Thyroid gland (tissue), 4 donors: ENCODE results near the gene PRSS36. TPM values are rescaled to one million over a fixed set of nuclear protein-coding genes. Genes with fewer than 3 reads are reported as not detected.
"Not testable (repeated sequence)": the region's sequence is repeated elsewhere in the genome, so short reads cannot be mapped to it uniquely, and the experiment has no call there.

Experiments used
- DNase-seq, 2 donors: peaks; one replicate each; pipeline ENCODE4 v3.0.0-alpha.2; 2019
- H3K27ac ChIP-seq, 3 donors: fragments of 200-600 bp; sonication (generic); 1 replicate in 2 of 3; 2 replicates in 1 of 3; pipeline ENCODE4 v1.5.1; 2016 to 2019; ENCODE audit warnings: mild to moderate bottlenecking in 1 of 3, moderate library complexity in 1 of 3
- H3K27me3 ChIP-seq: fragments of 200-600 bp; sonication (generic); one replicate; pipeline ENCODE4 v1.5.1; 2019
- H3K36me3 ChIP-seq, 2 donors: fragments of 200-600 bp; sonication (generic); one replicate each; pipeline ENCODE4 v1.5.1; 2016 to 2019
- H3K4me1 ChIP-seq, 2 donors: fragments of 200-600 bp; sonication (generic); one replicate each; pipeline ENCODE4 v1.5.1; 2017 to 2019
- H3K4me3 ChIP-seq, 3 donors: fragments of 200-600 bp; sonication (generic); replicated peaks in 1 of 3; 1 replicate in 2 of 3; 2 replicates in 1 of 3; pipeline ENCODE4 v1.5.1; 2016; ENCODE audit warnings: mild to moderate bottlenecking in 1 of 3
- H3K9me3 ChIP-seq: fragments of 200-600 bp; sonication (generic); one replicate; pipeline ENCODE4 v1.5.1; 2017
- POLR2A ChIP-seq, 2 donors: fragments of 450-650 bp; IDR thresholded peaks; one replicate each; pipeline ENCODE4 v1.6.1; 2017; ENCODE audit warnings: antibody characterized with exemption in 2 of 2, mild to moderate bottlenecking in 2 of 2, moderate library complexity in 1 of 2
- WGBS, 2 donors: methylation state at CpG; one replicate each; pipeline ENCODE4 v1.1.5; 2017; 5-methylcytosine and 5-hydroxymethylcytosine counted together
- intact Hi-C: fragments of 100-400 bp; cut with DNase I; formaldehyde crosslinking; loops from one replicate; pipeline ENCODE4 v1.15.1; 2023
- total RNA-seq, 4 donors: library from RNA; depleted of rRNA; stranded (reverse); fragments of >200 nt; gene quantifications; one replicate each; pipeline ENCODE4 v1.2.3, GENCODE V29; 2016
- TF ChIP-seq, protein P1 (sequence below), 6 experiments: fragments of 200-600 bp in 3 of 6; fragments of 450-650 bp in 3 of 6; sonication (generic) in 3 of 6; IDR thresholded peaks; one replicate each; pipeline ENCODE4 v1.5.1; 2016 to 2019; ENCODE audit warnings: antibody characterized with exemption in 6 of 6, mild to moderate bottlenecking in 2 of 6, inconsistent platforms in 1 of 6, moderate library complexity in 1 of 6

PRSS36 gene
- total RNA-seq, 4 donors from 2014 or later: 1.4 to 6.6 (median 3.0) TPM

DNA sequence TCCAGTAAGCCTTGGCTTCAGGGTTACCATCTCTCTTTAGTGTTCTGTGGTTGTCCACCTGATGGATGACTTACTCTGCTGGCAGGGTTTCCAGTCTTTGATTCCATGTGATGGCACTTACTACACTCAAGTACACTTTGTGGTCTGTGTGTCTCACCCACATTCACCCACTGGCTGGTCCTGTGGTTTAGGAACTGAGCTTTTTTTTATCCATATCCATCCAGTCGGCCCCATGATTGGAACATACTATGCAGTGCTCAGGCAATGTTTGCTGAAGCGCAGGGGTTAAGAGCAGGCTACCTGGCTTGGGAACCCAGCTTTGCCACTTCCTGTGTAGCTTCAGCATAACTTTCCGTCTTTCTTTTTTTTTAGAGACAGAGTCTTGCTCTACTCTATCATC lies 27.3 kb upstream of the PRSS36 start:
- intact Hi-C loops: loop anchor here (10.0 kb wide), 1 partner anchor 82 kb away; the partner anchor contains the start of gene VKORC1
- 54 to 60% methylated on average over 3 of the region's 3 CpGs for WGBS, 2 donors
- no peak overlapping the region for H3K4me3 ChIP-seq
- no peaks in the 10 kb centered on the region for H3K36me3 ChIP-seq
- no peak for DNase-seq
- no peak overlapping the region for H3K27ac ChIP-seq
- TF ChIP-seq POLR2A (IDR thresholded peaks at IDR 0.05): no peak
- TF ChIP-seq, protein P1, sequence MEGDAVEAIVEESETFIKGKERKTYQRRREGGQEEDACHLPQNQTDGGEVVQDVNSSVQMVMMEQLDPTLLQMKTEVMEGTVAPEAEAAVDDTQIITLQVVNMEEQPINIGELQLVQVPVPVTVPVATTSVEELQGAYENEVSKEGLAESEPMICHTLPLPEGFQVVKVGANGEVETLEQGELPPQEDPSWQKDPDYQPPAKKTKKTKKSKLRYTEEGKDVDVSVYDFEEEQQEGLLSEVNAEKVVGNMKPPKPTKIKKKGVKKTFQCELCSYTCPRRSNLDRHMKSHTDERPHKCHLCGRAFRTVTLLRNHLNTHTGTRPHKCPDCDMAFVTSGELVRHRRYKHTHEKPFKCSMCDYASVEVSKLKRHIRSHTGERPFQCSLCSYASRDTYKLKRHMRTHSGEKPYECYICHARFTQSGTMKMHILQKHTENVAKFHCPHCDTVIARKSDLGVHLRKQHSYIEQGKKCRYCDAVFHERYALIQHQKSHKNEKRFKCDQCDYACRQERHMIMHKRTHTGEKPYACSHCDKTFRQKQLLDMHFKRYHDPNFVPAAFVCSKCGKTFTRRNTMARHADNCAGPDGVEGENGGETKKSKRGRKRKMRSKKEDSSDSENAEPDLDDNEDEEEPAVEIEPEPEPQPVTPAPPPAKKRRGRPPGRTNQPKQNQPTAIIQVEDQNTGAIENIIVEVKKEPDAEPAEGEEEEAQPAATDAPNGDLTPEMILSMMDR (IDR thresholded peaks at IDR 0.05): no peak
- H3K9me3 ChIP-seq: no peaks in the 10 kb centered on the region
- peaks cover 10 to 19% of the 10 kb centered on the region in 2 donors for H3K4me1 ChIP-seq
- no peaks in the 10 kb centered on the region for H3K27me3 ChIP-seq

DNA sequence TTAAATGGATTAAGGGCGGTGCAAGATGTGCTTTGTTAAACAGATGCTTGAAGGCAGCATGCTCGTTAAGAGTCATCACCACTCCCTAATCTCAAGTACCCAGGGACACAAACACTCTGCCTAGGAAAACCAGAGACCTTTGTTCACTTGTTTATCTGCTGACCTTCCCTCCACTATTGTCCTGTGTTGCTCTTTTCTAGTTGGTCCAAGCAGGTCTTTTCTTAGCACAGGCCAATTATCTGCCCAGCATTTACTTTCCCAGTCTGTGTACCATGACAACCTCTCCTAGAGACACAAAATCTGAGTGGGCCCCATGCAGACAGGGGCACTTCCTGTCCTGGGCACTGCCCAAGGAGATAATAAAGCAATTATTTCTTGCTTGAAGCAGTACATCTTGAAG lies 20.2 kb upstream of the PRSS36 start:
- peak overlapping the region in 1 of 3 donors; percentile 49 for H3K27ac ChIP-seq
- H3K4me1 ChIP-seq, DNase-seq, H3K4me3 ChIP-seq, H3K27me3 ChIP-seq, H3K36me3 ChIP-seq, H3K9me3 ChIP-seq: not testable (repeated sequence)
- WGBS, 2 donors: 0% methylated on average over 1 of the region's 2 CpGs; no CpG with 5 or more reads in 1 of the 2 donors
- intact Hi-C loops: loop anchor here (10.0 kb wide), 1 partner anchor 75 kb away; the partner anchor contains the start of gene VKORC1

DNA sequence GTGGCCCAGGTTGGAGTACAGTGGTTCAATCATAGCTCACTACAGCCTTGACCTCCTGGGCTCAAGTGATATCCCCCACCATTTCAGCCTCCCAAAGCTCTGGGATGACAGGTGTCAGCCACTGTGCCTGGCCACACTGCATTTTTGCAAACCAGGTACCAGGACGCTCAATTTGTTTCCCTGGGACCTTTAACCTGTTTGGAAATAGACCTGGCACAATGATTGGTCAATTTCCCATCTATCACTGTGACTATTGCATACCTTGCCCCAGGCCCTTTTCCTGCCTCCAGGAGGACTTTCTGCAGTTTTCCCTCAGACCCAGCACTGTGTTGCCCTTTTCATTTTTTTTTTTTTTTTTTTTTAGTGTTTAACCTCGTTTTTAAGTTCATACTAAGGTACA lies 19.0 kb upstream of the PRSS36 start:
- no peaks in the 10 kb centered on the region for H3K27me3 ChIP-seq
- no peak for TF ChIP-seq POLR2A (IDR thresholded peaks at IDR 0.05)
- TF ChIP-seq, protein P1 (IDR thresholded peaks at IDR 0.05): no peak
- peaks cover 0 to 9% of the 10 kb centered on the region in 2 donors for H3K4me1 ChIP-seq
- H3K4me3 ChIP-seq: no peak overlapping the region
- H3K9me3 ChIP-seq: no peaks in the 10 kb centered on the region
- H3K36me3 ChIP-seq: no peaks in the 10 kb centered on the region
- 79 to 80% methylated on average over 2 of the region's 2 CpGs for WGBS, 2 donors
- no peak overlapping the region for H3K27ac ChIP-seq
- intact Hi-C loops: no loop called here
- no peak for DNase-seq

DNA sequence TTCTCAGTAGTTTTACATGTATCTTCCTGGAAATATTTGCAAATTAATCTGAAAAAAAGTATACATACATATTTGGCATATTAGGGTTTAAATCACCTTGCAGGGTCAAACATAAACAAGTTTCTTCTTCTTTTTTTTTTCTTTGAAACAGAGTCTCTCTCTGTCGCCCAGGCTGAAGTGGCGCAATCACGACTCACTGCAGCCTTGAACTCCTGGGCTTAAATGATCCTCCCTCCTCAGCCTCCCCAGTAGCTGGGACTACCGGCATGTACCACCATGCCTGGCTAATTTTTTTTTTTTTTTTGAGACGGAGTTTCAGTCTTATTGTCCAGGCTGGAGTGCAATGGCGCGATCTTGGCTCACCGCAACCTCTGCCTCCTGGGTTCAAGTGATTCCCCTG lies 17.4 kb upstream of the PRSS36 start:
- no peaks in the 10 kb centered on the region for H3K36me3 ChIP-seq
- WGBS, 2 donors: 91 to 93% methylated on average over 8 of the region's 8 CpGs
- no peaks in the 10 kb centered on the region for H3K9me3 ChIP-seq
- DNase-seq: no peak
- H3K27me3 ChIP-seq: no peaks in the 10 kb centered on the region
- no peak for TF ChIP-seq POLR2A (IDR thresholded peaks at IDR 0.05)
- TF ChIP-seq, protein P1 (IDR thresholded peaks at IDR 0.05): no peak
- H3K27ac ChIP-seq: no peak overlapping the region
- H3K4me3 ChIP-seq: no peak overlapping the region
- H3K4me1 ChIP-seq: peaks cover 0 to 9% of the 10 kb centered on the region in 2 donors
- intact Hi-C loops: no loop called here

DNA sequence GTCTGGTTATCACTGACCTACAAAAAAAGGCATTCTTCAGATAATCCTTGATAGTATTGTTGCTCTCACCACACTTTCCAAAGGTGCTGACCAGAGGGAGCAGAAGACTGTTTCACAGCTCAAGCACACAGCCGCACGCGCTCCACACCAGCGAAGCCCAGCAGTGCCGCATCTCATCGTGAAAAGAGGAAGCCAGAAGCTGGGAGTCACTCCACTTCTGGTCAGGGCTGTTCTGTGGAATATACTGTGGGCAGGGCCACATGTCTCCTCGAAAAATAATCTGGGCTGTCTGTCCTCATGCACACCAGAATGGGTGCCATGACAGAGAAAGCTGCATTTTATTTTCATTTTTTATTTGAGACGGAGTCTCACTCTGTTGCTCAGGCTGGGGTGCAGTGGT lies 7.3 kb upstream of the PRSS36 start:
- intact Hi-C loops: no loop called here
- no peaks in the 10 kb centered on the region for H3K36me3 ChIP-seq
- TF ChIP-seq, protein P1 (IDR thresholded peaks at IDR 0.05): no peak
- no peak for TF ChIP-seq POLR2A (IDR thresholded peaks at IDR 0.05)

DNA sequence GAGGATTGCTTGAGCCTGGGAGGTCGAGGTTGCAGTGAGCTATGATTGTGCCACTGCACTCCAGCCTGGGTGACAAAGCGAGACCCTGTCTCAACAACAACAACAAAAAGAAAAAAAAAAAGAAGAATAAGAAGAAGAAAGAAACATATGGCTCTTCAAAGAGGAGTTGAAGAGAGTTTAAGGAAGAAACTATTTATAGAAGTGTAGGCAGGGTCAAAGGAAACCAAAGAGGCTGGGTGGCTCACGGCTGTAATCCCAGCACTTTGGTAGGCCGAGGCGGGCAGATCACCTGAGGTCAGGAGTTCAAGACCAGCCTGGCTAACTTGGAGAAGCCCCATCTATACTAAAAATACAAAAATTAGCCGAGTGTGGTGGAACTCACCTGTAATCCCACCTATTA lies 1.1 kb upstream of the PRSS36 start:
- H3K4me1 ChIP-seq, H3K4me3 ChIP-seq, DNase-seq, H3K36me3 ChIP-seq, H3K27ac ChIP-seq, intact Hi-C loops, H3K9me3 ChIP-seq, H3K27me3 ChIP-seq: not testable (repeated sequence)
- 78 to 80% methylated on average over 6 of the region's 6 CpGs for WGBS, 2 donors

More for the DNA sequence above, 7.3 kb upstream of the PRSS36 start:
- Histone ChIP-seq H3K9me3 (no peaks in the 10 kb centered on the region), H3K27me3 (no peaks in the 10 kb centered on the region), H3K4me3 (no peak overlapping the region), H3K27ac (no peak overlapping the region), H3K4me1 (no peaks in the 10 kb centered on the region)
- WGBS, 2 donors: 37 to 39% methylated on average over 8 of the region's 8 CpGs
- no peak for DNase-seq
